ENCODE results near the gene NEUROD6. TPM values are rescaled to one million over a fixed set of nuclear protein-coding genes. Genes with fewer than 3 reads are reported as not detected.

The NEUROD6 gene
- total RNA-seq, 2 donors from 2014 or later = not detected

- H3K9me3 Mint-ChIP-seq = no peaks in the 10 kb centered on the region
- no peak for DNase-seq
- peaks cover 3% of the 10 kb centered on the region for H3K27me3 Mint-ChIP-seq (ENCODE audit: insufficient read depth)
- Histone ChIP-seq H3K9me3 (ENCODE audit: control insufficient read depth, low read length) (no peaks in the 10 kb centered on the region), H3K27me3 (ENCODE audit: control insufficient read depth, insufficient read depth, low read length, poor library complexity, severe bottlenecking) (no peaks in the 10 kb centered on the region), H3K4me1 (ENCODE audit: control insufficient read depth, insufficient read depth, low read length) (peaks cover 3% of the 10 kb centered on the region), H3K36me3 (ENCODE audit: control insufficient read depth, insufficient read depth, low read length) (no peaks in the 10 kb centered on the region), H3K27ac (ENCODE audit: low read depth, low read length) (no peak overlapping the region), H3K9ac (ENCODE audit: extremely low read depth, low read length, poor library complexity, severe bottlenecking) (no peak overlapping the region), H3K4me3 (ENCODE audit: low read length) (no peak overlapping the region)
- WGBS, 2 experiments (ENCODE audit: insufficient coverage in 1 of 2, insufficient read length in 1 of 2) = 85 to 86% methylated on average over 4 to 5 of the region's 5 CpGs
- no peak overlapping the region for H3K4me3 Mint-ChIP-seq
- no peaks in the 10 kb centered on the region for H3K36me3 Mint-ChIP-seq (ENCODE audit: low read depth)
- H3K27ac Mint-ChIP-seq = no peak overlapping the region
- TF ChIP-seq, protein P1, sequence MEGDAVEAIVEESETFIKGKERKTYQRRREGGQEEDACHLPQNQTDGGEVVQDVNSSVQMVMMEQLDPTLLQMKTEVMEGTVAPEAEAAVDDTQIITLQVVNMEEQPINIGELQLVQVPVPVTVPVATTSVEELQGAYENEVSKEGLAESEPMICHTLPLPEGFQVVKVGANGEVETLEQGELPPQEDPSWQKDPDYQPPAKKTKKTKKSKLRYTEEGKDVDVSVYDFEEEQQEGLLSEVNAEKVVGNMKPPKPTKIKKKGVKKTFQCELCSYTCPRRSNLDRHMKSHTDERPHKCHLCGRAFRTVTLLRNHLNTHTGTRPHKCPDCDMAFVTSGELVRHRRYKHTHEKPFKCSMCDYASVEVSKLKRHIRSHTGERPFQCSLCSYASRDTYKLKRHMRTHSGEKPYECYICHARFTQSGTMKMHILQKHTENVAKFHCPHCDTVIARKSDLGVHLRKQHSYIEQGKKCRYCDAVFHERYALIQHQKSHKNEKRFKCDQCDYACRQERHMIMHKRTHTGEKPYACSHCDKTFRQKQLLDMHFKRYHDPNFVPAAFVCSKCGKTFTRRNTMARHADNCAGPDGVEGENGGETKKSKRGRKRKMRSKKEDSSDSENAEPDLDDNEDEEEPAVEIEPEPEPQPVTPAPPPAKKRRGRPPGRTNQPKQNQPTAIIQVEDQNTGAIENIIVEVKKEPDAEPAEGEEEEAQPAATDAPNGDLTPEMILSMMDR (conservative IDR thresholded peaks at IDR 0.05) = no peak
- peaks cover 14% of the 10 kb centered on the region for H3K4me1 Mint-ChIP-seq
Observed at GRCh38 chr7:31345421-31345820, 4.9 kb upstream of the NEUROD6 start.

GRCh38 chr7:31343516-31344305, 3.2 kb upstream of the NEUROD6 start:
- Histone ChIP-seq H3K36me3 (ENCODE audit: control insufficient read depth, insufficient read depth, low read length) (no peaks in the 10 kb centered on the region), H3K9me3 (ENCODE audit: control insufficient read depth, low read length) (no peaks in the 10 kb centered on the region), H3K27ac (ENCODE audit: low read depth, low read length) (no peak overlapping the region), H3K4me1 (ENCODE audit: control insufficient read depth, insufficient read depth, low read length) (peaks cover 3% of the 10 kb centered on the region), H3K9ac (ENCODE audit: extremely low read depth, low read length, poor library complexity, severe bottlenecking) (no peak overlapping the region), H3K4me3 (ENCODE audit: low read length) (no peak overlapping the region), H3K27me3 (ENCODE audit: control insufficient read depth, insufficient read depth, low read length, poor library complexity, severe bottlenecking) (no peaks in the 10 kb centered on the region)
- Mint-ChIP-seq H3K4me1 (peaks cover 14% of the 10 kb centered on the region), H3K27ac (no peak overlapping the region), H3K9me3 (no peaks in the 10 kb centered on the region), H3K27me3 (ENCODE audit: insufficient read depth) (peaks cover 7% of the 10 kb centered on the region), H3K36me3 (ENCODE audit: low read depth) (no peaks in the 10 kb centered on the region), H3K4me3 (no peak overlapping the region)
- TF ChIP-seq, protein P1 (conservative IDR thresholded peaks at IDR 0.05) = no peak
- 91% methylated on average over 3 of the region's 3 CpGs; no CpG with 5 or more reads in 1 of the 2 experiments for WGBS, 2 experiments (ENCODE audit: insufficient coverage in 1 of 2, insufficient read length in 1 of 2)
- DNase-seq = no peak

DNA sequence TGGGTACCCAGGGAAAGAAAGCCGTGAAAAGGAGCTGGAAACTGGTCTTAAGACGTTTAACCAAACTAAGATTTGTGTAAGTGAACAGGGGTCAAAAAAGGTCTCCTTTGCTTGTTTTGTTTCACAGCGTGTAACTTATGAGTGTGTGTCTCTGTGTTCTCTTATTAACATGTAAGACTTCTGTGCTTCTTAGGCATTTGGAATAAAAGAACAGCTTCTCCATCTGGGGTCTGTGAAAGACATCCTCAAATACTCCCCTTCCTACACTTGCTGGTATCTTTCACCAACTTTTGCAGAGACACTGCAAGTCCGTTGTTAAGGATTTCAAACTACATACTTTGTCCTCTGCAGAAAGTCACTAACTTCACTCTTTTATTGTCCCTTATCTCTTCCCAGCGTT, 615 bp upstream of the NEUROD6 start:
- Mint-ChIP-seq H3K27me3 (ENCODE audit: insufficient read depth) (peaks cover 25% of the 10 kb centered on the region), H3K9me3 (no peaks in the 10 kb centered on the region), H3K4me3 (no peak overlapping the region), H3K4me1 (peaks cover 14% of the 10 kb centered on the region), H3K36me3 (ENCODE audit: low read depth) (no peaks in the 10 kb centered on the region), H3K27ac (no peak overlapping the region)
- Histone ChIP-seq H3K27ac (ENCODE audit: low read depth, low read length) (no peak overlapping the region), H3K4me3 (ENCODE audit: low read length) (peak overlapping the region; percentile 27), H3K4me1 (ENCODE audit: control insufficient read depth, insufficient read depth, low read length) (peaks cover 3% of the 10 kb centered on the region), H3K9ac (ENCODE audit: extremely low read depth, low read length, poor library complexity, severe bottlenecking) (no peak overlapping the region), H3K9me3 (ENCODE audit: control insufficient read depth, low read length) (no peaks in the 10 kb centered on the region), H3K27me3 (ENCODE audit: control insufficient read depth, insufficient read depth, low read length, poor library complexity, severe bottlenecking) (peaks cover 14% of the 10 kb centered on the region), H3K36me3 (ENCODE audit: control insufficient read depth, insufficient read depth, low read length) (no peaks in the 10 kb centered on the region)
- DNase-seq = no peak
- WGBS, 2 experiments (ENCODE audit: insufficient coverage in 1 of 2, insufficient read length in 1 of 2) = 75 to 86% methylated on average over 4 to 5 of the region's 5 CpGs
- TF ChIP-seq, protein P1 (conservative IDR thresholded peaks at IDR 0.05) = no peak
